Tibial artery (tissue), 4 donors: ENCODE results near the gene SCAF11.
A peak's percentile ranks its signal among the peaks of the same experiment; 100 is the strongest.

Experiments used
- DNase-seq, 2 donors: peaks; one replicate each; pipeline ENCODE4 v3.0.0-alpha.2; 2019
- H3K27ac ChIP-seq, 2 donors: fragments of 200-600 bp; sonication (generic) in 1 of 2; 1 replicate in 1 of 2; 2 replicates in 1 of 2; pipeline ENCODE4 v1.5.1; 2018 to 2019; ENCODE audit warnings: mild to moderate bottlenecking in 1 of 2
- H3K27me3 ChIP-seq, 2 donors: fragments of 200-600 bp; sonication (generic) in 1 of 2; one replicate each; pipeline versions ENCODE4 v1.5.1 to v1.6.0; 2016 to 2019
- H3K36me3 ChIP-seq, 3 donors: fragments of 200-600 bp; sonication (generic) in 2 of 3; one replicate each; pipeline ENCODE4 v1.5.1; 2016 to 2019; ENCODE audit warnings: mild to moderate bottlenecking in 2 of 3
- H3K4me1 ChIP-seq, 4 donors: fragments of 200-600 bp; sonication (generic) in 2 of 4; 1 replicate in 3 of 4; 2 replicates in 1 of 4; pipeline ENCODE4 v1.5.1; 2016 to 2019
- H3K4me3 ChIP-seq, 2 donors: fragments of 200-600 bp; sonication (generic) in 1 of 2; 1 replicate in 1 of 2; 2 replicates in 1 of 2; pipeline ENCODE4 v1.5.1; 2018 to 2019; ENCODE audit warnings: mild to moderate bottlenecking in 2 of 2
- H3K9me3 ChIP-seq, 3 donors: fragments of 200-600 bp; sonication (generic) in 1 of 3; one replicate each; pipeline ENCODE4 v1.5.1; 2016 to 2019
- CTCF ChIP-seq, 2 experiments: fragments of 200-600 bp in 1 of 2; fragments of 450-650 bp in 1 of 2; IDR thresholded peaks; one replicate each; pipeline ENCODE4 v1.5.1; 2017 to 2019; ENCODE audit warnings: antibody characterized with exemption in 2 of 2, mild to moderate bottlenecking in 1 of 2, moderate library complexity in 1 of 2
- intact Hi-C: fragments of 100-400 bp; cut with DNase I; formaldehyde crosslinking; loops from one replicate; pipeline ENCODE4 v1.15.0; 2023; ENCODE audit warnings: low total_unique reads

The SCAF11 gene

GRCh38 chr12:45974883-45975282, 15.5 kb downstream of the SCAF11 start:
- Histone ChIP-seq H3K4me3 (no peak overlapping the region), H3K9me3 (no peaks in the 10 kb centered on the region), H3K36me3 (peaks cover 0 to 6% (median 0%) of the 10 kb centered on the region in 3 donors), H3K27ac (no peak overlapping the region), H3K27me3 (no peaks in the 10 kb centered on the region), H3K4me1 (peaks cover 0 to 96% (median 19%) of the 10 kb centered on the region in 4 donors)
- intact Hi-C loops = no loop called here
- DNase-seq = no peak
- no peak for TF ChIP-seq CTCF (IDR thresholded peaks at IDR 0.05)

GRCh38 chr12:45974171-45974719, 16.1 kb downstream of the SCAF11 start:
- H3K9me3 ChIP-seq = no peaks in the 10 kb centered on the region

GRCh38 chr12:45973526-45973925, 16.8 kb downstream of the SCAF11 start:
- Histone ChIP-seq H3K4me3 (no peak overlapping the region), H3K27me3 (no peaks in the 10 kb centered on the region), H3K9me3 (no peaks in the 10 kb centered on the region), H3K36me3 (peaks cover 0 to 6% (median 0%) of the 10 kb centered on the region in 3 donors), H3K27ac (peak overlapping the region in 1 of 2 donors; percentile 1), H3K4me1 (peaks cover 0 to 95% (median 23%) of the 10 kb centered on the region in 4 donors)
- no peak for DNase-seq
- TF ChIP-seq CTCF (IDR thresholded peaks at IDR 0.05) = no peak
- intact Hi-C loops = no loop called here

More at GRCh38 chr12:45974171-45974719, 16.1 kb downstream of the SCAF11 start:
- no peak for TF ChIP-seq CTCF (IDR thresholded peaks at IDR 0.05)
- Histone ChIP-seq H3K4me1 (peaks cover 0 to 95% (median 16%) of the 10 kb centered on the region in 4 donors), H3K27ac (no peak overlapping the region), H3K36me3 (peaks cover 0 to 6% (median 0%) of the 10 kb centered on the region in 3 donors), H3K4me3 (no peak overlapping the region), H3K27me3 (no peaks in the 10 kb centered on the region)
- no peak for DNase-seq
- intact Hi-C loops = no loop called here

- H3K4me3 ChIP-seq = no peak overlapping the region
- peaks cover 0 to 96% (median 30%) of the 10 kb centered on the region in 4 donors for H3K4me1 ChIP-seq
- TF ChIP-seq CTCF (IDR thresholded peaks at IDR 0.05) = no peak
- peaks cover 0 to 6% (median 0%) of the 10 kb centered on the region in 3 donors for H3K36me3 ChIP-seq
- intact Hi-C loops = no loop called here
- H3K9me3 ChIP-seq = no peaks in the 10 kb centered on the region
- DNase-seq = no peak
- no peak overlapping the region for H3K27ac ChIP-seq
- no peaks in the 10 kb centered on the region for H3K27me3 ChIP-seq
These were observed 20.0 kb downstream of the SCAF11 start for GRCh38 chr12:45970391-45970790.

GRCh38 chr12:45969084-45969483, 21.3 kb downstream of the SCAF11 start:
- no peak overlapping the region for H3K27ac ChIP-seq
- intact Hi-C loops = no loop called here
- no peaks in the 10 kb centered on the region for H3K9me3 ChIP-seq

More at GRCh38 chr12:45969084-45969483, 21.3 kb downstream of the SCAF11 start:
- Histone ChIP-seq H3K27me3 (no peaks in the 10 kb centered on the region), H3K36me3 (no peaks in the 10 kb centered on the region), H3K4me1 (peaks cover 0 to 90% (median 30%) of the 10 kb centered on the region in 4 donors), H3K4me3 (no peak overlapping the region)
- DNase-seq = no peak
- TF ChIP-seq CTCF (IDR thresholded peaks at IDR 0.05) = no peak
